ENCODE data around the gene SSX2.
"Not testable (repeated sequence)": the region's sequence is repeated elsewhere in the genome, so short reads cannot be mapped to it uniquely, and the experiment has no call there.

GRCh38 chrX:52650676-52651075, 56.3 kb downstream of the SSX2 start:
- TF ChIP-seq CTCF, EZH2phosphoT487 (IDR thresholded peaks at IDR 0.05): not testable (repeated sequence)
